ENCODE results near the gene INSYN2B.

The INSYN2B gene

DNA sequence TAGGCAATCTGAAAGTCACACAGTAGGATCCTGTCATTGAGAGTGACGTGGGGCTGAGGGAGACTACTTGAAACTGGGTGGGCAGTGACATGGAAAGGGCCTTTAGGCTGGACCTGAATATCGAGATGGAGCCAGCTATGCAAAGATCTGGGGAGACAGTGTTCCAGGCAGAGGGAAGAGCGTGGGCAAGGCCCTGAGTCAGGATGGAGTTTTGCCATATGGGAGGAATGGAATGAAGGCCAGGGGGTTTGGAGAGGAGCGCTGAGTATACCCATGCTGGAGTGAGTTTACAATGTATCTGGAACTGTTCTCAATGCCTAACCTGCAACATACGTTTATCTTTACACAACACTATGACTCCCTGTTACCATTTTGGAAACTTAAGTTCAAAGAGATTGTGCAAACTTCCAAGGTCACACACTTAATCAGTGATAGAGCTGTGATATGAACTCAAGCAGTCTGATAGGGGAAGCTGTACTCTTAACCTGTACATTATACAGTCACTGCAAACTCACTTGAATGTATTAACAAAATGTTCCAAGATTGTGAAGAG, 33.5 kb downstream of the INSYN2B start:
- Histone ChIP-seq H3K27me3 (replicated peaks; ENCODE audit: control insufficient read depth, insufficient read depth, low read length) (no peaks in the 10 kb centered on the region), H3K36me3 (ENCODE audit: control insufficient read depth, insufficient read depth, low read length) (peaks cover 5% of the 10 kb centered on the region), H3K4me3 (replicated peaks; ENCODE audit: low read depth, low read length) (no peak overlapping the region)
- DNase-seq (ENCODE audit: extremely low read depth, insufficient read length): no peak
- TF ChIP-seq, protein P1, sequence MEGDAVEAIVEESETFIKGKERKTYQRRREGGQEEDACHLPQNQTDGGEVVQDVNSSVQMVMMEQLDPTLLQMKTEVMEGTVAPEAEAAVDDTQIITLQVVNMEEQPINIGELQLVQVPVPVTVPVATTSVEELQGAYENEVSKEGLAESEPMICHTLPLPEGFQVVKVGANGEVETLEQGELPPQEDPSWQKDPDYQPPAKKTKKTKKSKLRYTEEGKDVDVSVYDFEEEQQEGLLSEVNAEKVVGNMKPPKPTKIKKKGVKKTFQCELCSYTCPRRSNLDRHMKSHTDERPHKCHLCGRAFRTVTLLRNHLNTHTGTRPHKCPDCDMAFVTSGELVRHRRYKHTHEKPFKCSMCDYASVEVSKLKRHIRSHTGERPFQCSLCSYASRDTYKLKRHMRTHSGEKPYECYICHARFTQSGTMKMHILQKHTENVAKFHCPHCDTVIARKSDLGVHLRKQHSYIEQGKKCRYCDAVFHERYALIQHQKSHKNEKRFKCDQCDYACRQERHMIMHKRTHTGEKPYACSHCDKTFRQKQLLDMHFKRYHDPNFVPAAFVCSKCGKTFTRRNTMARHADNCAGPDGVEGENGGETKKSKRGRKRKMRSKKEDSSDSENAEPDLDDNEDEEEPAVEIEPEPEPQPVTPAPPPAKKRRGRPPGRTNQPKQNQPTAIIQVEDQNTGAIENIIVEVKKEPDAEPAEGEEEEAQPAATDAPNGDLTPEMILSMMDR (IDR thresholded peaks at IDR 0.05; ENCODE audit: insufficient read depth, low read length, poor library complexity, severe bottlenecking): no peak

DNA sequence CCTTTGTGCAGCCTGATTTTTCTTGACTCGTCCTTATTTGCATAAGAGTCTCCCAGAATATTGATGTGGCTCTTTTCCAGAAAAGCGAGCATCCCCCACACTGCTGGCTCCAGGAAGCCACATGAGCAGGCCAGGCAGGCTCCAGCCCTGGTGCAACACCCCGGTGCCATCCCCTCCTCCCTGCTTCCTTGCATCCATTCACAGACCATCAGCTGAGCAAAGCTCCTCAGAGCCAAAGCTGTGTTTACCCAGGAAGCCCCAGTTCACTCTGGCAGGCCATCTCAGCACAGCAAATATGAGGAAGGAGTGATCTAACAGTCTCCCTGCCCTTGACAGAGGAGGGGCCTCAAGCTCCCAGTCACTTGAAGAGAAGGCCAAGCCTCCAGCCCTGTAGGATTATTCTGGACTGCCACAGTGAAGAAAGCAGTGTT, 34.4 kb downstream of the INSYN2B start:
- TF ChIP-seq, protein P1 (IDR thresholded peaks at IDR 0.05; ENCODE audit: insufficient read depth, low read length, poor library complexity, severe bottlenecking): no peak

DNA sequence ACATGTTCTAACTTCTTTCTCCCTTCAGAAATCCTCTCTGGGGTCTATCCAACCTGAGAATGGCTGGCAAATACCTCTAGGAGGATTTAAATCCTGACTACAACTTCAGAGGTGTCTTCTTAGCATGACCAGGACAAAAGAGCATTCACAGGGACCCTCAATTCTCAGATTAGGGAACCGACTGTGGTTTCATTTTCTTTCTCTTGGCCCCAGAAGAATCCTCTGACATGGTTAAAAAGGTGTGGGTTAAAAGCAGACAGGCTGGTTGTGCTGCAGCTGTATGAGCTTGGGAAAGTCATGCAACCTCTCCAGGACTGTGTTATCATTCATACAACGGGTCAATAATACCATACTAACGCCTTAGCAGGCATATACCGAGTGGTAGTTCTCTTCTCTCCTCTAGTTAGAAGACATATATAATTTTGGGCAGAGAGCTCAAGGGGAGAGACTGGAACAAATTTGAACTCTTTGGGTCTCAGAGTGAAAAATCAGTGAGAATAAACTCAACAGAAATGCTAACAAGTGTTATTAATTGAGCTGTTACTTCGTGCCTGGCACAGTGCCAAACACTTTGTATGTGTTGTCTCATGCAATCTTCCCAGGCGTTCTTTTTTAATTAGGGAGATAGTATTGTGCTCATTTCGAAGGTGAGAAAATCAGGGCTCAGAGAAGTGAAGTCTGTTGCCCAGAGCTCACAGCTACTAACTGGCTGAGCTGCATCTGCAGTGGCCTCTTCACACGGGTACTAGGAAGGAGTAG, 35.2 kb downstream of the INSYN2B start:
- no peak for DNase-seq (ENCODE audit: extremely low read depth, insufficient read length)
- no peak overlapping the region for H3K4me3 ChIP-seq (replicated peaks; ENCODE audit: low read depth, low read length)
- H3K27me3 ChIP-seq (replicated peaks; ENCODE audit: control insufficient read depth, insufficient read depth, low read length): no peaks in the 10 kb centered on the region
- H3K36me3 ChIP-seq (ENCODE audit: control insufficient read depth, insufficient read depth, low read length): peaks cover 4% of the 10 kb centered on the region
- TF ChIP-seq, protein P1 (IDR thresholded peaks at IDR 0.05; ENCODE audit: insufficient read depth, low read length, poor library complexity, severe bottlenecking): no peak

More for the DNA sequence above, 34.4 kb downstream of the INSYN2B start:
- Histone ChIP-seq H3K27me3 (replicated peaks; ENCODE audit: control insufficient read depth, insufficient read depth, low read length) (no peaks in the 10 kb centered on the region), H3K4me3 (replicated peaks; ENCODE audit: low read depth, low read length) (no peak overlapping the region), H3K36me3 (ENCODE audit: control insufficient read depth, insufficient read depth, low read length) (peaks cover 5% of the 10 kb centered on the region)
- DNase-seq (ENCODE audit: extremely low read depth, insufficient read length): no peak

DNA sequence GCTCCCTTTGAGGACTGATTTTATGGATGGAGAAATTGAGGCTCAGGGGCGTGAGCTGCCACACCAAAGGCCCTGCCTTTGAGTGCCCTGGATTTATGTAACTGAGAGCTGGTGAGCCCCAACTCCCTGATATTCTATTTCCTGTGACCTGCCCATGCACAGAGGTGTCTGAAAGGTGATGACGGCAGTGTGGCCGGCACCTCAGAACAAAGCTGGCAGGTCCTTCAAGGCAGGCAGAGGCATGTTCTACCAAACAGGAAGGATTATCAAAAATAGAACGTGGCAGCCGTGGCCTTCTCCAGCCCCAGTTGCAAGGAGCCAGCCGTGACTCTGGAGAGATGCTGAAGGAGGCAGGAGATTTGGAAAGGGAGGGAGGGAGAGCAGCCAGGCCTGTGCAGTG, 36.2 kb downstream of the INSYN2B start:
- no peak for DNase-seq (ENCODE audit: extremely low read depth, insufficient read length)
- Histone ChIP-seq H3K36me3 (ENCODE audit: control insufficient read depth, insufficient read depth, low read length) (peaks cover 4% of the 10 kb centered on the region), H3K4me3 (replicated peaks; ENCODE audit: low read depth, low read length) (no peak overlapping the region), H3K27me3 (replicated peaks; ENCODE audit: control insufficient read depth, insufficient read depth, low read length) (no peaks in the 10 kb centered on the region)
- TF ChIP-seq, protein P1 (IDR thresholded peaks at IDR 0.05; ENCODE audit: insufficient read depth, low read length, poor library complexity, severe bottlenecking): no peak

DNA sequence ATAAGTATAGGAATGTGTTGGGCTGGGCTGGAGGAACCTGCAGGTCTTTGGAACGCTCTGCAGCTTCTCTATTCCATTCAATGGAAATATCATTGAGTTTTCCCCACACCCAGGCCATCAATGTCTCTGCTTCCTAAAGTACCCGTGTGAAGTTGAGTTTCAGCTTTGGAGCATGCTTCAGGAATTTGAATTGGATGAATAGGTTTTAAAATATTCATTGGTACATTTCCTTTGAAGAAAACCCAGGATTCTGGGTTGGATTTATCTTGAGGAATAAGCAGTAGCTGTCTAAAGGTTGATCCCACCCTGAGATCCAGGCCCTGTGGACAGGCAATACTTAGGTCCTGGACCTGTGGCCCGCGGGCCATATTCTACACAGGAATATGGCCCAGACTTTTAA, 37.3 kb downstream of the INSYN2B start:
- Histone ChIP-seq H3K4me3 (replicated peaks; ENCODE audit: low read depth, low read length) (no peak overlapping the region), H3K27me3 (replicated peaks; ENCODE audit: control insufficient read depth, insufficient read depth, low read length) (no peaks in the 10 kb centered on the region), H3K36me3 (ENCODE audit: control insufficient read depth, insufficient read depth, low read length) (peaks cover 4% of the 10 kb centered on the region)
- TF ChIP-seq, protein P1 (IDR thresholded peaks at IDR 0.05; ENCODE audit: insufficient read depth, low read length, poor library complexity, severe bottlenecking): no peak
- no peak for DNase-seq (ENCODE audit: extremely low read depth, insufficient read length)
